CD4-positive, alpha-beta T cell treated with Interferon alpha-2 for 1 hour (primary cell): ENCODE measurements around the gene ZNF217.
"Not testable (repeated sequence)": the region's sequence is repeated elsewhere in the genome, so short reads cannot be mapped to it uniquely, and the experiment has no call there.

ENCODE experiments used
- DNase-seq, 2 donors: peaks; one replicate each; pipeline ENCODE4 v3.0.0-alpha.2; 2020 to 2022

Gene ZNF217

GRCh38 chr20:53523615-53524014 lies 70.0 kb downstream of the ZNF217 start:
- not testable (repeated sequence) for DNase-seq

- no peak for DNase-seq
These were observed 70.9 kb downstream of the ZNF217 start for GRCh38 chr20:53522696-53523095.

GRCh38 chr20:53522026-53522425 lies 71.6 kb downstream of the ZNF217 start:
- DNase-seq = no peak

GRCh38 chr20:53521421-53521820 lies 72.2 kb downstream of the ZNF217 start:
- not testable (repeated sequence) for DNase-seq

GRCh38 chr20:53517146-53517545 lies 76.5 kb downstream of the ZNF217 start:
- no peak for DNase-seq
